A549 (cell line): ENCODE data around the gene RAB3B.

ENCODE experiments used
- CTCF ChIP-seq: fragments of >200 bp; sonication (Bioruptor Twin); formaldehyde crosslinking; IDR thresholded peaks from 3 replicates; pipeline ENCODE4 v1.5.1; 2016
- EP300 ChIP-seq, 2 experiments: fragments of >200 bp; sonication (Bioruptor Twin); formaldehyde crosslinking; IDR thresholded peaks; 2 replicates in 1 of 2; 3 replicates in 1 of 2; pipeline ENCODE4 v1.6.1; 2016 to 2017
- HOXA7 ChIP-seq: fragments of 250-450 bp; sonication (Bioruptor Pico); IDR thresholded peaks from 2 replicates; pipeline ENCODE4 v1.5.0; 2020; ENCODE audit warnings: mild to moderate bottlenecking, moderate library complexity
- MYC ChIP-seq: IDR thresholded peaks from 2 replicates; pipeline ENCODE4 v1.6.1; 2012; ENCODE audit warnings: mild to moderate bottlenecking, inconsistent platforms, low read length, improper control_type of control experiment, borderline replicate concordance
- RAD21 ChIP-seq, 2 experiments: fragments of >200 bp in 1 of 2; sonication (Bioruptor Twin) in 1 of 2; formaldehyde crosslinking in 1 of 2; IDR thresholded peaks in 1 of 2; conservative IDR thresholded peaks in 1 of 2; 2 replicates in 1 of 2; 3 replicates in 1 of 2; pipeline ENCODE4 v1.6.1; 2012 to 2018; ENCODE audit warnings: inconsistent platforms in 1 of 2
- USF2 ChIP-seq: fragments of 450-650 bp; IDR thresholded peaks from 2 replicates; pipeline ENCODE4 v1.6.1; 2014; ENCODE audit warnings: antibody characterized with exemption

GRCh38 chr1:52028328-52028727 is 37.8 kb upstream of the RAB3B start:
- TF ChIP-seq CTCF (no peak), MYC (no peak), HOXA7 (CRISPR knock-in tag) (no peak), USF2 (no peak), EP300 (IDR thresholded peaks at IDR 0.05) (no peak), RAD21 (conservative IDR thresholded peaks at IDR 0.05 in 1 of 2, IDR thresholded peaks at IDR 0.05 in 1 of 2) (no peak)
